Measurements from ENCODE around the gene GADL1.

DNA sequence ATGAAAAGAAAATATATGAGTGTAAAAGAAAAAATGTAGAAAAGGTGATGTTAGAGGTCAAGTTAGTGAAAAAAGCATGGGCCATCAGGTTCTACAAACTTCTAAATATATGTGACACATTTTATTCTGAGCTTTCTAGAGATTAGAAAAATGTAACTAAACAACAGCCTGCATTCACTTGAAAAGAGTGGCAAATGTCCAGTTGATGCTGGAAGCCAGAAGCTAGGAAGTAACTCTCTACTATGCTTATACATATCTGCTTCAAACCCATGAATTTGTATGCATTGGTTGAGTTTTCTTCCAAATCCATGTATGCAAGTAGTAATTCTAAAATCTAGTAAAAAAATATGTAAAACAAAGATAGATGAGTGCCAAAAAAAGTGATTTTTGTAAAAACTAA is 164.5 kb downstream of the GADL1 start:
- no peak for TF ChIP-seq POLR2AphosphoS5 (IDR thresholded peaks at IDR 0.05; ENCODE audit: borderline replicate concordance, low read depth, low read length)
- TF ChIP-seq FOXP2 (optimal IDR thresholded peaks at IDR 0.05; ENCODE audit: control extremely low read depth, extremely low read length, insufficient read depth), result no peak
- no peak for TF ChIP-seq EZH2 (IDR thresholded peaks at IDR 0.05)
